Measurements from ENCODE around the gene RGS6.

DNA sequence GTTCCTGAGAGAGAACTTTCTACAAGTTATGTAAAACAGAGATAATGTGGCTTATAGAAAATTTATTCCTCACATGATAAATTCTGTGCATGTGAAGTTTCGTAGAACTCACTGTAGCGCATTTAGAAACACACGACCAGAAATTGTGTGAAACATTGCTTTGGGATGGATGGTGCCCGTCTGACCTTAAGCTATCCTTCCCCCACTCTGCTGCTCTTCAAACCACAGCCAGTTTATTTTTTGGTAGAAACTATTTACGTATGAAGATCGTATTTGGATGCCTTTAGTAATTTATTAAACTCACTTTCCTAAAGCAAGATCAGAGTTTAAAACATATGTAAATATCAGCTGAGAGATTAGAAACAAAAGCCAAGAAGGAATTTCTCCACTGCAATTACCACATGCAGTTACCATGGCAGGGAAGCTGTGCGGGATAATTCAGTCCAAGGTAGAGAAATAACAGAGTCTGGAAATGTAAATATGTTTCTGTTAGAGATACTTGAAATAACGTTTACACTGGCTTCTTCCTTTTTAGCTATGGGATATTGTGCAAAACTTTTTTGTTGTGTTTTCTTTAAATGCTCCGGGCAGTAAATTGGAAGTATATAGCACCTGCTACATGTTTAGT lies 382.7 kb downstream of the RGS6 start:
- TF ChIP-seq POLR2A (IDR thresholded peaks at IDR 0.05; ENCODE audit: low read depth, low read length) (no peak), TAF1 (IDR thresholded peaks at IDR 0.05; ENCODE audit: borderline replicate concordance, low read depth, low read length) (no peak), POLR2AphosphoS5 (IDR thresholded peaks at IDR 0.05; ENCODE audit: low read depth, low read length) (no peak)

All from GM12892 (cell line).